Stimulated activated CD8-positive, alpha-beta memory T cell treated with anti-CD3 and anti-CD28 coated beads, Interleukin-4, amount 100 ng/mL, for 24 hours (primary cell): ENCODE results near the gene TMC3.
"Not testable (repeated sequence)": the region's sequence is repeated elsewhere in the genome, so short reads cannot be mapped to it uniquely, and the experiment has no call there.

Experiments
- DNase-seq: peaks from one replicate; pipeline ENCODE4 v3.0.0-alpha.2; 2020; ENCODE audit warnings: low read depth

TMC3 gene

GRCh38 chr15:81384891-81385720, 11.1 kb upstream of the TMC3 start:
- no peak for DNase-seq

GRCh38 chr15:81381720-81382119, 7.7 kb upstream of the TMC3 start:
- DNase-seq, result no peak

GRCh38 chr15:81380668-81381067, 6.7 kb upstream of the TMC3 start:
- no peak for DNase-seq

GRCh38 chr15:81380203-81380602, 6.2 kb upstream of the TMC3 start:
- DNase-seq, result no peak

GRCh38 chr15:81379269-81379668, 5.3 kb upstream of the TMC3 start:
- DNase-seq, result no peak

- no peak for DNase-seq
These were observed 4.4 kb upstream of the TMC3 start for GRCh38 chr15:81378443-81378842.

- no peak for DNase-seq
These were observed 3.9 kb upstream of the TMC3 start for GRCh38 chr15:81377871-81378270.

- no peak for DNase-seq
These were observed 2.2 kb upstream of the TMC3 start for GRCh38 chr15:81376231-81376630.

- DNase-seq, result no peak
These were observed 1.4 kb upstream of the TMC3 start for GRCh38 chr15:81375461-81375860.

GRCh38 chr15:81373176-81373575, 837 bp downstream of the TMC3 start:
- DNase-seq, result no peak

- DNase-seq, result no peak
These were observed 1.4 kb downstream of the TMC3 start for GRCh38 chr15:81372575-81372974.

- DNase-seq, result no peak
These were observed 10.1 kb downstream of the TMC3 start for GRCh38 chr15:81363718-81364500.

GRCh38 chr15:81363276-81363675, 10.7 kb downstream of the TMC3 start:
- DNase-seq, result no peak

GRCh38 chr15:81362790-81363189, 11.2 kb downstream of the TMC3 start:
- DNase-seq, result no peak

- no peak for DNase-seq
These were observed 12.1 kb downstream of the TMC3 start for GRCh38 chr15:81361891-81362290.

GRCh38 chr15:81360491-81360890, 13.5 kb downstream of the TMC3 start:
- DNase-seq, result no peak

GRCh38 chr15:81358248-81358647, 15.8 kb downstream of the TMC3 start:
- DNase-seq, result no peak

- no peak for DNase-seq
These were observed 16.8 kb downstream of the TMC3 start for GRCh38 chr15:81357180-81357686.

- no peak for DNase-seq
These were observed 17.8 kb downstream of the TMC3 start for GRCh38 chr15:81356252-81356651.

GRCh38 chr15:81351651-81352050, 22.4 kb downstream of the TMC3 start:
- DNase-seq, result no peak

GRCh38 chr15:81349271-81349670, 24.7 kb downstream of the TMC3 start:
- no peak for DNase-seq

- DNase-seq, result not testable (repeated sequence)
These were observed 25.3 kb downstream of the TMC3 start for GRCh38 chr15:81348691-81349090.

- no peak for DNase-seq
These were observed 26.1 kb downstream of the TMC3 start for GRCh38 chr15:81347910-81348309.
